Measurements from ENCODE around the gene MAP7D2.

The MAP7D2 gene

GRCh38 chrX:20037186-20037585, 79.5 kb downstream of the MAP7D2 start:
- DNase-seq, result no peak

- DNase-seq, result no peak
Measured at GRCh38 chrX:20032201-20032600, 84.5 kb downstream of the MAP7D2 start.

DNA sequence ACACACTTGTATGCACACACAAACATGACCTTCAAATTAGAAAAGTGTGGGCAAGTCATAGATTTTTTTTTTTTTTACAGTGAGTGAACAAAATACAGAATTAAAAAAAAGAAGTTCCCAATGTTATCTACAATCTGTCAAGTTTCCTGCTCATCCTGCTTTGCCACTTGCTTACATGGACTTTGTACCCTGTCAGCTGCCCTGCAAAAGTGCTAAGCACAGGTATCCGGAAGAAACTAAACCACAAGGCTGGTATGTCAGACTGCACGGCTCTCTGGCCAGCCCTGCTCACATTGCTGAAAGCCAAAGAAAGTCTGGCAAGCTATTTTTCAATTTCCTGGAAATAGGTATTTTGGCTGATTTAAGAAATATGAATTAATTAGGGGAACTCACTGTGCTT, 87.0 kb downstream of the MAP7D2 start:
- no peak for DNase-seq

DNA sequence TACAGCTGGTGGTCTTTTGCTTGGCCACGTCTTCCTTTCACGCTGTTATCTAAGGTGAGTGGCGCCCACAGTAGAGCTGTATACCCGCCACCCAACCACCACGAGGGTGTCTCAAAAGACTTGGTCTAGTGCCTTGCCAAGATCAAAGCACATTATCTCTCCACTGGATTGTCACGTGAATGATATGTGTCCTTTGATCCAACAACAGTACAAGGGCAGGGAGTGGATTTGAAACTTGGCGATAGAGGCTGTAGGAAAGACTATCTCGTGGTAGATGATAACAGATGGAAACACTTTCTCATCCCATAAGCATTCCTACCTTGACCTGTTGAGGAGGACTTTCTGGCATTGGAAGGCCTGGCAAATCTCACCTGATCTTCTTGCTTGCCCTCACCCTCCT, 88.1 kb downstream of the MAP7D2 start:
- no peak for DNase-seq

DNA sequence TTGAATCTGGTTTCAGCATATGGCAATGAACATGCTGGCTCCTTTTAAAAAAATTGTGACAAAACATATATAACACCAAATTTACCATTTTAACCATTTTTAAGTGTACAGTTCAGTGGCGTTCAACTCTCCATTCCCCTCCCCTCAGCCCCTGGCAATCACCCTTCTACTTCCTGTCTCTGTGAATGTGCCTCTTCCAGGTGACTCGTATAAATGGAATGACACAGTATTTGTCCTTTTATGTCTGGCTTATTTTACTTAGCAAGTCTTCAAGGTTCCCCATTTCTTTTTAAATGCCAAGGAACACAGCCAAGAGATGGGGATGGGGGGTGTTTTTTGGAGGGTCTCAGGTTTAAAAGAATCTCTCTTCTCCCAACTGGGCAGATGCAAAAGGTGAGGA, 90.4 kb downstream of the MAP7D2 start:
- DNase-seq, result no peak

GRCh38 chrX:20019672-20020365, 96.9 kb downstream of the MAP7D2 start:
- DNase-seq, result no peak

- no peak for DNase-seq
Measured at GRCh38 chrX:20016616-20016945, 100.1 kb downstream of the MAP7D2 start.

DNA sequence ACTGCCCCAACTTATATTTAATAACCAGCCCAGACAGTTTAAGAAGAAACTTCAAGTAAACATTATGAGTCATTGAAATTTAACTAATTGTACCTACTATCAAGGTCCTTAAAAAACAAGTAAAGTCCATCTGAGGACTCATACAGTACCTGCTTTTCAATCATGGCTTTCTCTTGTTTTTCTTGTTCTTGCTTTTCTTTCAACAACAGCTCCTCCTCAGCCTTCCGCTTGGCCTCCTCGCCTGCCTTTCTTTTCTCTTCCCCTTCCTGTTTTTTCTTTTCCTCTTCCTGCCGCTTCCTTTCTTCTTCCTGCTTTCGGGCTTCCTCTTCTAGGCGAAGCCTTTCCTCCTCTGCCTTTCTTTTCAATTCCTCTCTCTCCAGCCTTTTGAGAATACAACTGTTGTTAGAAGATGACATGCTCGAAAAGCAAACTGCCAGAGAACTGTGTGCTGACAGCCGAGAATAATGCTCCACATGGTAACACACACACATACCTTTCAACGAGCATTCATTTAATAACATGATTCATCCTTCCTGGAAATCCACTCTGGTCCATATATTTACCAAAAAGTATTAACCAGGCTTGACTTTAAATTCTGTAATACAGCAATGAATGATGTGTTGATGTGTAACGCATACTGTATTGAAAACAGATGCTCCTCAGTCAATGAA, 100.6 kb downstream of the MAP7D2 start:
- no peak for DNase-seq

DNA sequence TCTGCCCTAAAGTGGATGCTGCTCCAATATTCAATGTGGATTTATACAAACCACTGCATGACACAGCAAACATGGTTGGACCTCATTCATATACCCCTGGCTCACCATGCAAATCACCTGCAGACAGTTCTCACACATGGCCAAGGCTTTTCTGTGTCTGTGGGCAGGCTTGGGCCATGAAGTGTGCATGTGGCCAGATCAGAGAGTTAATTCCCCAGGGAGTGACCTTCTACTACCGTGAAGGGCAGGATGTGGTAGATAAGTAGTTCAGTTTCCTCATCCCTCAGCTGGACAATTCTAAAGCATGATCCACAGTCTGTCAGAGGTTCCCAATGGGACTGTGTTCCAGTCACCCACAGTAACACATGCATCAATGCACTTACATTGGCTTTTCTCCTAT, 101.3 kb downstream of the MAP7D2 start:
- no peak for DNase-seq

DNA sequence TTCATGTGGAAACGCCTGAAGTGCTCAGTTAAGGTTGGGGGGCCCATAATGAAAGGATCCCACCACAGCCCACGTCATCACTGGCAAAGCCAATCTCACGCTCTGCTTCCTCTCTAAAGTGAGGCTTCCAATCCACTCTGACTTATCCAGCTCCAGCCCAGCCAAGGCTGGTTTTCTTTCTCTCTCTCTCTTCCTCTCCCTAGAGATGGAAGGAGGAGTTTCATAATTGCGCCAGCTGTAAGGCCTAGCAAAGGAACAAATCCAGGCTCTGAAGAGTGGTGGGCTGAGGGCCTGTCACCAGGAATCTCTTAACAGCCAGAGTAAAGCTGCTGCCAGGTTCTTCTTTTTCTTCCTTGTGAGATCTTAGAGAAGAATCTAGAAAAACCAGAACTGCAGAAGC, 105.1 kb downstream of the MAP7D2 start:
- DNase-seq, result no peak

GRCh38 chrX:20007962-20008622, 108.6 kb downstream of the MAP7D2 start:
- DNase-seq, result no peak

- DNase-seq, result no peak
Measured at GRCh38 chrX:20005883-20006282, 110.8 kb downstream of the MAP7D2 start.

DNA sequence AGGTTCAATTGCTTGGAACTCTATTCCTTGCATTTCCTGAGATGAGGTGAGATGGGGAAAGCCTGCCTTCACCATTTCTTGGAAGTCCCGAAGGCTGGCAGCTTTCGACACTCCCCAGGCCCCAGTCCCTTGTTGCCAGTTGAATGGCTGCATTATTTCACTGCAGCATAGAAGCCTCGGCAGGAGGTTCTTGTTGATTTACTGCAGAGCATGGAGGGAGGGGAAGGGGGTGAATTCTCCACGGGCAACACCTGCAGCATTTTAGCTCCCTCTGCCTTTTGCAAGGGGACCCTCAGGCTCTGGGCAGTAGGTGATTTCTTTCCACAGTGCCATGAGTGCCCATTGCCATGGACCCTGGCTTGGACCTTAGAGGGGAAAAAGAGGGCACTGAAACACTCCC, 115.1 kb downstream of the MAP7D2 start:
- DNase-seq, result no peak

- DNase-seq, result no peak
Measured at GRCh38 chrX:19991350-19991718, 125.4 kb downstream of the MAP7D2 start.

DNA sequence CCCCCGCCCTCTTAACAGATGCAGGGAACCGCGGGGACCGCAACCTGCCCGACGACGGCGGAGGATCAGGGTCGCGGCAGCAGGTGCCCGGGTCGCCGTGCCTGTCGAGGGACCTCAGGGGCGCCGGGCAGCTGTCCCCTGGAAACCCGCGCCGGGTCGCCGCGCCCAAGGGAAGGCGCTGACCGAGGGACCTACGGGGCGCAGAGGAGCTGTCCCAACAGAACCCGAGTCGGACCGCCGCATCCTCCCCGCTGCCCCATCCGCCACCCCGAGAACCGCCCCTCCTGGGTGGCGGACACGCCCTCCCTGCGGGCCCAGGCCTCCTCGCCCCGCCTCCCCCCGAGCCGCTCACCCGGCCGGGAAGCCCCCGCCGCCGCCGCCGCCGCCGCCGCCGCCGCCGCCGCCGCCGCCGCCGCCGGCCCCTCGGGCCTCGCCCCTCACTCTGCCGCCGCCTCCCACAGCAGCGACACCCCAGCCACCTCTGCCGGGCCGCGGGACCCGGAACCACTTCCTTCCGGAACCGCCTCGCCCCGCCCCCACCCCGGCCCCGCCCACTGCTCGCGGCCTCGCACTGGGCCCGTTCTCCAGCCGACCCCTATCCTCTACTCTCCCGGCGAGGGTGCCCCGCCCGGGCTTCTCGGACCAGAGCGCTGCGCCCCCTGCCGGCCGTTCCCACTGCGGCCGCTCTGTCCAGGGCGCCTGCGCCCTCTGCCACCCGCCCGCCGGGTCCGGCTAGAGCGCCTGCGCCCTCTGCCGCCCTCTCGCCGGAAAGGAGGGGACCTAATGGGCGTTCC, 126.0 kb downstream of the MAP7D2 start, which contains the start of gene BCLAF3:
BCLAF3 (minus strand) TSS at position 506 of the 794 bp plus-strand sequence. CDS start 20,797 bp downstream, outside the sequence.
- peak in 1 of 2 experiments; percentile 1 for DNase-seq

GRCh38 chrX:19990151-19990555, 126.6 kb downstream of the MAP7D2 start:
- no peak for DNase-seq

DNA sequence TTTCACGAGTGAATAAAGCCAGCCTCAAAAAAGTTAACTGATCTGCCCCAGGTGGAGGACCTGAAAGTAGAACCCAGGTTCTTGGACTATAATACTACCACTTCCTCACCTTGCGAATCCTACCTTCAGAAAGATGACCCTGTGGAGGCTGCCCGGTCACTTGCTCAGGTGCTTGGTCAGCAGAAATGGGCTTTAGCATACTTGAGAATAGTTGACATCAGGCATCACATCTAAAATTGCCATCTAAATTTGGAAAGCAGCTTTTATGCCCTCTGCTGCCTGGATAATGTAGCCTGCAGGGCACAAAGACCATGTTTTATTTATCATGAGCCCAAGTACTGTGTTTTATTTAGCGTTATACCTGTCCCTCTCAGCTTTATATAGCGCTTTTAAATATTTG, 128.9 kb downstream of the MAP7D2 start:
- no peak for DNase-seq

- no peak for DNase-seq
Measured at GRCh38 chrX:19986531-19986930, 130.2 kb downstream of the MAP7D2 start.

- no peak for DNase-seq
Measured at GRCh38 chrX:19981947-19982346, 134.8 kb downstream of the MAP7D2 start.

- no peak for DNase-seq
Measured at GRCh38 chrX:19975845-19976244, 140.9 kb downstream of the MAP7D2 start.

DNA sequence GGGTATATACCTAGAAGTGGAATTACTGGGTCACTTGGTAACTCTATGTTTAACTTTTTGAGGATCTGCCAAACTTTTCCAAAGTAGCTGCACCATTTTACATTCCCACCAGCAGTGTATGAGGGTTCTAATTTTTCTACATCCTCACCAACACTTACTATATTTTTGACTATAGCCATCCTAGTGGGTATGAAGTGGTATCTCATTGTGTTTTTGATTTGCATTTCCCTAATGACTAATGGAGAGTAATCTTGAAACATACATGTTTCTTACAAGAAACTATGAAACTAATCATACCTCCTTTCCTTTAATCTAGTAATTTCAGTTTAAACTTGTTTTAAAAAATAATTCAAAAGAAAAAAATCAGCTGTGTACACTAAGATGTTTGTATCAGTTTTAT, 143.7 kb downstream of the MAP7D2 start:
- DNase-seq, result no peak

- DNase-seq, result no peak
Measured at GRCh38 chrX:19968276-19968675, 148.4 kb downstream of the MAP7D2 start.

GRCh38 chrX:19966056-19966455, 150.7 kb downstream of the MAP7D2 start:
- no peak for DNase-seq

Measured in cerebellar nuclear complex (tissue), 1 donor.